K562 (cell line): ENCODE results near the gene SLC39A7. TPM values are rescaled to one million over a fixed set of nuclear protein-coding genes. Genes with fewer than 3 reads are reported as not detected.
A peak's percentile ranks its signal among the peaks of the same experiment; 100 is the strongest.

Experiments
- ARID2 ChIP-seq: fragments of 450-650 bp; IDR thresholded peaks from 2 replicates; pipeline ENCODE4 v1.6.1; 2017; ENCODE audit warnings: antibody characterized with exemption, mild to moderate bottlenecking
- CHD2 ChIP-seq: IDR thresholded peaks from 2 replicates; pipeline ENCODE4 v1.6.1; 2011; ENCODE audit warnings: low read depth, low read length
- COPS2 ChIP-seq: fragments of 450-650 bp; conservative IDR thresholded peaks from 2 replicates; pipeline ENCODE4 v1.6.1; 2016; ENCODE audit warnings: mild to moderate bottlenecking, moderate library complexity
- CSDE1 ChIP-seq, 2 experiments: fragments of 450-650 bp; IDR thresholded peaks; 2 replicates each; pipeline ENCODE4 v1.6.1; 2016; ENCODE audit warnings: mild to moderate bottlenecking in 1 of 2
- FOS ChIP-seq: IDR thresholded peaks from 3 replicates; pipeline ENCODE4 v1.6.1; 2011; ENCODE audit not compliant: insufficient read length; ENCODE audit errors: extremely low read depth
- GATAD2A ChIP-seq: fragments of 450-650 bp; IDR thresholded peaks from 2 replicates; pipeline ENCODE4 v1.6.1; 2017
- IRF2 ChIP-seq: sonication (generic); formaldehyde crosslinking; IDR thresholded peaks from 2 replicates; pipeline ENCODE4 v1.8.1; 2022; ENCODE audit warnings: mild to moderate bottlenecking, missing genetic modification reagents
- LEF1 ChIP-seq: fragments of 450-650 bp; IDR thresholded peaks from 2 replicates; pipeline ENCODE4 v1.6.1; 2016; ENCODE audit warnings: mild to moderate bottlenecking
- MAFG ChIP-seq: fragments of 450-650 bp; conservative IDR thresholded peaks from 2 replicates; pipeline ENCODE4 v1.6.1; 2016; ENCODE audit warnings: missing genetic modification characterization, missing compliant biosample characterization
- POLR2AphosphoS2 ChIP-seq: IDR thresholded peaks from 2 replicates; pipeline ENCODE4 v1.6.1; 2012; ENCODE audit warnings: low read length, improper control_type of control experiment
- RFX5 ChIP-seq: IDR thresholded peaks from 2 replicates; pipeline ENCODE4 v1.6.1; 2011; ENCODE audit warnings: low read depth, mild to moderate bottlenecking, improper control_type of control experiment, low read length
- SRF ChIP-seq, 2 experiments: fragments of 250-450, 450-650 bp in 1 of 2; sonication (Bioruptor Pico) in 1 of 2; sonication (generic) in 1 of 2; formaldehyde crosslinking; IDR thresholded peaks; 2 replicates each; pipeline versions ENCODE4 v1.5.0 to v1.5.1; 2020 to 2022; ENCODE audit warnings: mild to moderate bottlenecking in 1 of 2, missing genetic modification reagents in 1 of 2
- TAF1 ChIP-seq: IDR thresholded peaks from 2 replicates; pipeline ENCODE4 v1.6.1; 2011; ENCODE audit warnings: mild to moderate bottlenecking, low read length, moderate library complexity; ENCODE audit not compliant: insufficient read depth, control insufficient read depth, severe bottlenecking; ENCODE audit errors: extremely low read depth
- TBP ChIP-seq: optimal IDR thresholded peaks from 2 replicates; pipeline ENCODE3; 2011; ENCODE audit warnings: low read depth, low read length, improper control_type of control experiment
- TEAD1 ChIP-seq, 2 experiments: fragments of 450-650 bp in 1 of 2; sonication (generic) in 1 of 2; formaldehyde crosslinking; IDR thresholded peaks; 2 replicates each; pipeline versions ENCODE4 v1.4.0 to v1.8.0; 2020 to 2022; ENCODE audit warnings: mild to moderate bottlenecking in 2 of 2, missing genetic modification reagents in 1 of 2
- ZBTB8A ChIP-seq: fragments of 450-650 bp; IDR thresholded peaks from 2 replicates; pipeline ENCODE4 v1.6.1; 2018; ENCODE audit warnings: mild to moderate bottlenecking, moderate library complexity; ENCODE audit not compliant: partially characterized antibody
- ZFP1 ChIP-seq: fragments of 450-650 bp; formaldehyde crosslinking; IDR thresholded peaks from 2 replicates; pipeline ENCODE4 v1.4.0; 2020; ENCODE audit warnings: mild to moderate bottlenecking, mixed read lengths
- ZNF121 ChIP-seq: sonication (generic); formaldehyde crosslinking; conservative IDR thresholded peaks from 2 replicates; pipeline ENCODE4 v1.8.0; 2022; ENCODE audit warnings: missing genetic modification reagents
- ZSCAN32 ChIP-seq: fragments of 450-650 bp; formaldehyde crosslinking; IDR thresholded peaks from 2 replicates; pipeline ENCODE4 v1.4.0; 2020; ENCODE audit warnings: mild to moderate bottlenecking, moderate library complexity
- polyA plus RNA-seq, 8 experiments: library from polyadenylated mRNA; depleted of rRNA in 4 of 8; stranded (reverse) in 5 of 8; unstranded in 3 of 8; fragments of >200 nt; fragmentation: Nextera tagmentation in 2 of 8; fragmentation: Illumina TruSeq in 1 of 8; extraction: Ambion mirVana in 2 of 8; extraction: Trizol in 1 of 8; gene quantifications; 2 replicates each; pipeline versions ENCODE4 v1.2.1 to v1.2.3, GENCODE V29; 2011 to 2014; ENCODE audit warnings: inconsistent platforms in 1 of 8, missing spikeins in 1 of 8
- total RNA-seq, 7 experiments: library from RNA; depleted of rRNA in 6 of 7; stranded (reverse); fragments of >200 nt in 6 of 7; fragmentation: Illumina TruSeq in 2 of 7; extraction: Trizol in 2 of 7; gene quantifications; 2 replicates each; pipeline versions ENCODE4 v1.2.1 to v1.2.3, GENCODE V29; 2011 to 2021; ENCODE audit warnings: low replicate concordance in 1 of 7
- TF ChIP-seq, protein P1 (sequence below): fragments of 450-650 bp; IDR thresholded peaks from 2 replicates; pipeline ENCODE4 v1.6.1; 2014; ENCODE audit warnings: low read depth, mild to moderate bottlenecking, moderate library complexity, borderline replicate concordance
- TF ChIP-seq, protein P2 (sequence below): fragments of 200-800 bp; sonication (Bioruptor generic); IDR thresholded peaks from 2 replicates; pipeline ENCODE4 v1.6.1; 2017; ENCODE audit warnings: missing genetic modification characterization, missing compliant biosample characterization
- TF ChIP-seq, protein P3 (sequence below): fragments of 250-450 bp; sonication (Bioruptor Pico); IDR thresholded peaks from 2 replicates; pipeline ENCODE4 v1.6.1; 2021; ENCODE audit warnings: mild to moderate bottlenecking
- TF ChIP-seq, protein P4 (sequence below): fragments of 450-650 bp; IDR thresholded peaks from 2 replicates; pipeline ENCODE4 v1.7.1; 2018; ENCODE audit warnings: mild to moderate bottlenecking, low read depth; ENCODE audit not compliant: partially characterized antibody

The SLC39A7 gene
- total and polyA plus RNA-seq, 9 of the 15 experiments (the other 6 are each of a cell fraction or from before 2014, with no cell fraction given) = 21.7 to 169 (median 121) TPM

DNA sequence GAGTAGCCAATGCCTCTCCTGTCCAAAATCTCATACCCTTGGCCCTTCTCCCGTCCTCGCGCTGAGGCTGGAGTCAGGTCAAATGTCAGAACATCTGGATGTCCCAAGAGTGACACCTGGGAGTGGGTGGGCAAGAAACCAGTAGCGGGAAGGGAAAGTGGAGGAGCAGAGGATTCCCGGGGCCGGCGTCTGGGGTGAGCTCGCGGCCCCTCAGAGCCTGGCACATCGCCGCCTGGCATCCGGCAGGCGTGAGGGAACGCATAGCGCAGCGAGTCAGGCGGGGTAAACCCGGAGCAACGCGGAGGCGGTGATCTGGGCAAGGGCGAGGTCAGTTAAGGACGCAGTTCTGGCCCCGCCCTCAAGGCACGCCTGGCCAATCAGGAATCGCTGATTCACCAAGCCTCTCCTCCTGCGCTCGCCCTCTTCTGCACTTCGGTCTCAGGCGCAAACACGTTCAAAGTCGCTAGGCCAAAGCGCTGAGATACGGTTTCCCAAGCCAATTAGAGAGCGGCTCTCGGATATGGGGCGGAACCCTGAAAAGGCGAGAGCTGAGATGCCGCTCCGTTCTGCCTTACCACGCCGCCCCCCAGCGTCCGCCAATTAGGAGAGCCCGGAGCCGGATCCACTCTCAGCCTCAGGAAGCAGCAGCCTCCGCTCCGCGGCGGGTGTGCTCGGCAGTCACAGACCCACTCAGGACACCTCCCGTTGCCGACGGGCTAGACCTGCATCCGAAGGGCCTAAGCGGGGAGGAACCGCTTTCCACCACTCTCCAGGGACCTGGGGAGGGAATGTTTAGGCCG is 48.5 kb downstream of the SLC39A7 start (continued):
- peak; percentile 81 for TF ChIP-seq MAFG (tag)
- TF ChIP-seq, protein P1, sequence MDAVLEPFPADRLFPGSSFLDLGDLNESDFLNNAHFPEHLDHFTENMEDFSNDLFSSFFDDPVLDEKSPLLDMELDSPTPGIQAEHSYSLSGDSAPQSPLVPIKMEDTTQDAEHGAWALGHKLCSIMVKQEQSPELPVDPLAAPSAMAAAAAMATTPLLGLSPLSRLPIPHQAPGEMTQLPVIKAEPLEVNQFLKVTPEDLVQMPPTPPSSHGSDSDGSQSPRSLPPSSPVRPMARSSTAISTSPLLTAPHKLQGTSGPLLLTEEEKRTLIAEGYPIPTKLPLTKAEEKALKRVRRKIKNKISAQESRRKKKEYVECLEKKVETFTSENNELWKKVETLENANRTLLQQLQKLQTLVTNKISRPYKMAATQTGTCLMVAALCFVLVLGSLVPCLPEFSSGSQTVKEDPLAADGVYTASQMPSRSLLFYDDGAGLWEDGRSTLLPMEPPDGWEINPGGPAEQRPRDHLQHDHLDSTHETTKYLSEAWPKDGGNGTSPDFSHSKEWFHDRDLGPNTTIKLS = peak; percentile 30; the same call in 1 of the 2 replicates
- TF ChIP-seq ZNF121 (CRISPR knock-in tag) = no peak
- TF ChIP-seq RFX5 = no peak
- TF ChIP-seq IRF2 (CRISPR knock-in tag) = no peak
- TF ChIP-seq CSDE1 (IDR thresholded peaks at IDR 0.05) = 0 out of 4 replicates have a peak, but pooled peaks of 1 of the 2 experiments have one; percentile 28
- TF ChIP-seq SRF (CRISPR knock-in tag; IDR thresholded peaks at IDR 0.05) = peak in 1 of 2 experiments; percentile 71; a peak in 2 of 4 replicates
- TF ChIP-seq CHD2 = no peak; the same call in 1 of the 2 replicates
- TF ChIP-seq COPS2 = no peak
- TF ChIP-seq ZSCAN32 (CRISPR knock-in tag) = 0 out of 2 replicates have a peak, but pooled peaks have one; percentile 64
- no peak for TF ChIP-seq ZBTB8A
- TF ChIP-seq, protein P2, sequence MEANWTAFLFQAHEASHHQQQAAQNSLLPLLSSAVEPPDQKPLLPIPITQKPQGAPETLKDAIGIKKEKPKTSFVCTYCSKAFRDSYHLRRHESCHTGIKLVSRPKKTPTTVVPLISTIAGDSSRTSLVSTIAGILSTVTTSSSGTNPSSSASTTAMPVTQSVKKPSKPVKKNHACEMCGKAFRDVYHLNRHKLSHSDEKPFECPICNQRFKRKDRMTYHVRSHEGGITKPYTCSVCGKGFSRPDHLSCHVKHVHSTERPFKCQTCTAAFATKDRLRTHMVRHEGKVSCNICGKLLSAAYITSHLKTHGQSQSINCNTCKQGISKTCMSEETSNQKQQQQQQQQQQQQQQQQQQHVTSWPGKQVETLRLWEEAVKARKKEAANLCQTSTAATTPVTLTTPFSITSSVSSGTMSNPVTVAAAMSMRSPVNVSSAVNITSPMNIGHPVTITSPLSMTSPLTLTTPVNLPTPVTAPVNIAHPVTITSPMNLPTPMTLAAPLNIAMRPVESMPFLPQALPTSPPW (CRISPR knock-in tag) = no peak; the same call in 1 of the 2 replicates
- TF ChIP-seq ARID2 = peak; percentile 43; the same call in 1 of the 2 replicates
- TF ChIP-seq POLR2AphosphoS2 = peak; percentile 96
- TF ChIP-seq, protein P3, sequence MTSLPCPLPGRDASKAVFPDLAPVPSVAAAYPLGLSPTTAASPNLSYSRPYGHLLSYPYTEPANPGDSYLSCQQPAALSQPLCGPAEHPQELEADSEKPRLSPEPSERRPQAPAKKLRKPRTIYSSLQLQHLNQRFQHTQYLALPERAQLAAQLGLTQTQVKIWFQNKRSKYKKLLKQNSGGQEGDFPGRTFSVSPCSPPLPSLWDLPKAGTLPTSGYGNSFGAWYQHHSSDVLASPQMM (CRISPR knock-in tag) = no peak
- TF ChIP-seq TBP = peak; percentile 80
- peak; percentile 54; the same call in 1 of the 2 replicates for TF ChIP-seq GATAD2A
- TF ChIP-seq TAF1 = peak; percentile 72
- TF ChIP-seq TEAD1 (CRISPR knock-in tag; IDR thresholded peaks at IDR 0.05) = peak; percentile 29 to 83; a peak in 2 of 4 replicates
- TF ChIP-seq, protein P4, sequence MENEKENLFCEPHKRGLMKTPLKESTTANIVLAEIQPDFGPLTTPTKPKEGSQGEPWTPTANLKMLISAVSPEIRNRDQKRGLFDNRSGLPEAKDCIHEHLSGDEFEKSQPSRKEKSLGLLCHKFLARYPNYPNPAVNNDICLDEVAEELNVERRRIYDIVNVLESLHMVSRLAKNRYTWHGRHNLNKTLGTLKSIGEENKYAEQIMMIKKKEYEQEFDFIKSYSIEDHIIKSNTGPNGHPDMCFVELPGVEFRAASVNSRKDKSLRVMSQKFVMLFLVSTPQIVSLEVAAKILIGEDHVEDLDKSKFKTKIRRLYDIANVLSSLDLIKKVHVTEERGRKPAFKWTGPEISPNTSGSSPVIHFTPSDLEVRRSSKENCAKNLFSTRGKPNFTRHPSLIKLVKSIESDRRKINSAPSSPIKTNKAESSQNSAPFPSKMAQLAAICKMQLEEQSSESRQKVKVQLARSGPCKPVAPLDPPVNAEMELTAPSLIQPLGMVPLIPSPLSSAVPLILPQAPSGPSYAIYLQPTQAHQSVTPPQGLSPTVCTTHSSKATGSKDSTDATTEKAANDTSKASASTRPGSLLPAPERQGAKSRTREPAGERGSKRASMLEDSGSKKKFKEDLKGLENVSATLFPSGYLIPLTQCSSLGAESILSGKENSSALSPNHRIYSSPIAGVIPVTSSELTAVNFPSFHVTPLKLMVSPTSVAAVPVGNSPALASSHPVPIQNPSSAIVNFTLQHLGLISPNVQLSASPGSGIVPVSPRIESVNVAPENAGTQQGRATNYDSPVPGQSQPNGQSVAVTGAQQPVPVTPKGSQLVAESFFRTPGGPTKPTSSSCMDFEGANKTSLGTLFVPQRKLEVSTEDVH = peak; percentile 45
- TF ChIP-seq ZFP1 (CRISPR knock-in tag) = peak; percentile 10; the same call in 1 of the 2 replicates
- peak; percentile 84 for TF ChIP-seq LEF1
- TF ChIP-seq FOS = peak; percentile 73
